NT2/D1 (cell line): ENCODE data around the gene TAS2R3.

ENCODE experiments used
- DNase-seq: peaks from one replicate; pipeline ENCODE4 v3.0.0-alpha.2; 2011; ENCODE audit warnings: low read depth, low spot score
- H3K27me3 ChIP-seq: 2 replicates; pipeline ENCODE4 v1.6.0; 2011; ENCODE audit warnings: mild to moderate bottlenecking; ENCODE audit not compliant: insufficient read length, insufficient read depth
- H3K36me3 ChIP-seq: 2 replicates; pipeline ENCODE4 v1.6.1; 2011; ENCODE audit warnings: mild to moderate bottlenecking, low read length, mixed read lengths; ENCODE audit not compliant: insufficient read depth, insufficient read length
- H3K4me1 ChIP-seq: 2 replicates; pipeline ENCODE4 v1.5.1; 2011; ENCODE audit not compliant: insufficient read depth, insufficient read length
- H3K4me3 ChIP-seq: 2 replicates; pipeline ENCODE4 v1.5.1; 2011; ENCODE audit warnings: low read depth; ENCODE audit not compliant: insufficient read length
- H3K9ac ChIP-seq: 2 replicates; pipeline ENCODE4 v1.6.0; 2011; ENCODE audit warnings: low read depth; ENCODE audit not compliant: insufficient read length
- H3K9me3 ChIP-seq: 2 replicates; pipeline ENCODE4 v1.5.1; 2011; ENCODE audit warnings: mild to moderate bottlenecking, low read length; ENCODE audit not compliant: insufficient read depth
- SUZ12 ChIP-seq: IDR thresholded peaks from 2 replicates; pipeline ENCODE4 v1.6.1; 2011; ENCODE audit not compliant: insufficient read length, insufficient read depth; ENCODE audit errors: extremely low read depth
- YY1 ChIP-seq: IDR thresholded peaks from 2 replicates; pipeline ENCODE4 v1.6.1; 2011; ENCODE audit not compliant: insufficient read length, insufficient read depth
- ZNF274 ChIP-seq: IDR thresholded peaks from 2 replicates; pipeline ENCODE4 v1.6.1; 2011; ENCODE audit warnings: mild to moderate bottlenecking, low read depth, low read length

TAS2R3 gene

DNA sequence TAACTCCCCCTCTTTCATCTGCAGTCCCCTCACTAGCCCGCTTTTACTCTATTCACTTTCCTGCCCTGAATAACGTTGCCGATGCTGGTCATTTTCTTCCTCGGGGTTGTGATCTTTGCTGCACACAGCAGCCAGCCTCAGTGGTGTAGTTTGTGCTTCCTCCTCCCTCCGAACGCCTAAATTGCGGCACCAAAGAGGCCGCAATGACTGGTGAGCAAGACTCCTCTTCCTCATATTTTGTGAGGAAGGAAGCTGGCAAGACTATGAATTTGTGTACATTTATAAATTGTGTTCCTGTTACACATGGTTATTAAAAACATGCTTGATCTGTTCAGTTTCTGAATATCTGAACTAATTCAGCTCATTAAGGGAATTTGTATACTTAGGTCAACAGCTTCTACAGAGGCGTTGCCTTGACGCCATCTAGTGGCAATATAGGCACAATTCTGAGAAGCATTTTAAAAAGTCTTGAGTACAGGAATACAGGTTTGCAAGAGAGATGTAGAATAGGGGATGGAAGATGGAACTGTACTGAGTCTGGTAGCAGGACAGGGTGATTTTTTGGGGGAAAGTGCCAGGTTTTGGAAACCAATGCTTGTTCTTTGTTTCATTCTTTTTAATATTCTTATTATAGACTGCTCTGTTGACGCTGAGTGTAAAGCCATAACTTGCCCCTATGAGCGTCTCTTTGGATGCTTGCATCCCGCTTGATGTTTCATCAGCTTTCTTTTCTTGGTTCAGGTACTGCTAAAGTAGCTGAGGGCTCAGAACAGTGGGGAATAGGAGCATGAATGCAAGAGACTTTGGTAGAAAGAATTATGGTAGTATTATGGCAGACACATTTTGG lies 22.0 kb downstream of the TAS2R3 start:
- TF ChIP-seq SUZ12 (no peak), YY1 (no peak), ZNF274 (no peak)
- no peaks in the 10 kb centered on the region for H3K4me1 ChIP-seq
- no peaks in the 10 kb centered on the region for H3K27me3 ChIP-seq
- peaks cover 7% of the 10 kb centered on the region for H3K36me3 ChIP-seq
- peak; percentile 25 for DNase-seq
- H3K9ac ChIP-seq = no peak overlapping the region
- H3K9me3 ChIP-seq = no peaks in the 10 kb centered on the region
- H3K4me3 ChIP-seq = no peak overlapping the region

DNA sequence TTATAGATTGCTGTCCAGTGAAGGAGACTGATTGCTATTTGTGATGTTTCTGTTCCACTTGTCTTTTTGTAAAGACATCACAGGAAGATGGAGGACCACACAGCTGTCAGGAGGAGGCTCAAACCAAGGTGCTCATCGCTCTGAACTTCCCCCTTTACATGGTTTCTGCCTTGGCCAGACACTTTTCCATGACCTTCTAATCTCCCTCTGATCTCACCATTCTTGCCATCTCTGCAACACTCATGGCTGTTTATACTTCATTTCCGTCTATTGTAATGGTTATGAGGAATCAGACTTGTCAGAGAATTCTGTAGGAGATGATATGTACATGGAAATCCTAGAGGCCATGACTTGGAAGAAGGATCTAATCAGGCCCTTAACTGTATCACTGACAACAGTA lies 24.4 kb downstream of the TAS2R3 start:
- H3K9ac ChIP-seq = no peak overlapping the region
- no peak overlapping the region for H3K4me3 ChIP-seq
- no peak for DNase-seq
- no peak for TF ChIP-seq SUZ12
- no peak for TF ChIP-seq ZNF274
- no peaks in the 10 kb centered on the region for H3K27me3 ChIP-seq
- H3K36me3 ChIP-seq = peaks cover 7% of the 10 kb centered on the region
- no peaks in the 10 kb centered on the region for H3K4me1 ChIP-seq
- H3K9me3 ChIP-seq = no peaks in the 10 kb centered on the region

DNA sequence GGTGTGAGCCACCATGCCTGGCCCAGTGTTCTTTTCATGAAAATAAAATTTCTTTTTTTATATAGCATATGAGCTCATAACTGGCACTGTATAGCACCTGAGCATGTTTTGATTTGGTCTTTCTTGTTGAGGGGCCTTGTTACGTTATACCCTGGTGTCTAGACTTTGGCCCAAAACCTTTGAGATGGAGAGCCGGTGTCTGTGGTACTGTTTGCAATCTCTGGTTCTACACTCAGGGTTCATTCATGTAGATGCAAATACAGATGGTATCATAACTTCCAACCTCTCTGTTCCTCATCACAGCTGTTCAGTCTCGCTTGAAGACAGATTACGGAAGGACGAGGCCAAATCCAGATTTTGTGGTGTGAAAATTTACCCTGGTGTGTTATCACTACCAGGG lies 26.0 kb downstream of the TAS2R3 start, which contains the start of gene TAS2R5:
Gene TAS2R5 (plus strand): TSS at position 301 of the 400 bp plus-strand sequence. CDS start 145 bp downstream, outside the sequence.
- Histone ChIP-seq H3K36me3 (peaks cover 7% of the 10 kb centered on the region), H3K4me3 (no peak within 1 kb of the TSS)

DNA sequence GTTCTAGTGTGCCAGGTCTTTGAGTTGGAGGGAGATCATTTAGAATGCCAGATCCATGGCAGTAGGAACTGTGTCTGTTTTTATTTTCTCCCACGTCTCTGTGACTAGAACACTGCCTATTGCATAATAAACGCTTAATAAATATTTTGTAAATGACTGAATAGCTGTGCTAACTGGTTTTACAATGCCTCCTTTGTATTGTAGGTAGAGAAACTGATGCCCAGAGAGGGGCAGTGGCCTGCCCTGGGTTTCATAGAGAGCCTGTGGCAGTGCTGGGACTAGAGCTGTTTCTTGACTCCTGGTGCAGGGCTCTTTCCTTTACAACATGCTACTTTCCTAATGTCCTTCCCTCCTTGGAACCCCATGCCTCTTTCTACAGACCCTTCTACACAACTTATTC lies 28.6 kb downstream of the TAS2R3 start:
- H3K9me3 ChIP-seq = no peaks in the 10 kb centered on the region
- no peak overlapping the region for H3K9ac ChIP-seq
- no peak for DNase-seq
- TF ChIP-seq SUZ12 = no peak
- TF ChIP-seq ZNF274 = no peak
- no peak for TF ChIP-seq YY1
- H3K4me3 ChIP-seq = no peak overlapping the region
- no peaks in the 10 kb centered on the region for H3K27me3 ChIP-seq
- H3K4me1 ChIP-seq = no peaks in the 10 kb centered on the region
- H3K36me3 ChIP-seq = peaks cover 7% of the 10 kb centered on the region

More for the DNA sequence above, 26.0 kb downstream of the TAS2R3 start, which contains the start of gene TAS2R5:
- no peaks in the 10 kb centered on the region for H3K27me3 ChIP-seq
- TF ChIP-seq SUZ12 (no peak), YY1 (no peak), ZNF274 (no peak)
- no peaks in the 10 kb centered on the region for H3K4me1 ChIP-seq
- DNase-seq = no peak
- H3K9ac ChIP-seq = no peak within 1 kb of the TSS
- no peaks in the 10 kb centered on the region for H3K9me3 ChIP-seq
